NCI-H345 treated with DMSO at 0.1 percent for 48 hours (cell line): ENCODE results near the gene PKNOX2.

Experiments
- DNase-seq: peaks from one replicate; lab custom pipeline; 2025; ENCODE audit not compliant: unreplicated experiment; lab: John Stamatoyannopoulos, UW

Gene PKNOX2

DNA sequence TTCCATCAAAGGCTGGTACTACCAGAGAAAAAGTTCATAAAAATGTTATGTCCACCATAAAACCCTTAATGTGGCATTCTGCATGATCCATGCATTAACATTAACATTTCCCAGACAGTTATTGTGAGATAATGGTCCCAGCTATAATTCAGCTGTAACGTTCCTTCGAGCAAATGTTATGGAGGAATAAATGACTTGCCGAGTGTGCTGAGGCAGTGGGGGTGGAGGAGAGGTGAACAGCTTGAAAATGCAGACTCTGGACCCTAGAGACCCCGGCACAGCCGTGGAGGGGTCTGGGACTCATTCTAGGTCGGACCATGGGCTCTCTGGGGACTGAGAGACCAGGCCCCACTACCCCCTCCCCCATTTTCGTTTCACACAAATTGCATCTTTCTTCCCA is 141.9 kb downstream of the PKNOX2 start:
- no peak for DNase-seq

DNA sequence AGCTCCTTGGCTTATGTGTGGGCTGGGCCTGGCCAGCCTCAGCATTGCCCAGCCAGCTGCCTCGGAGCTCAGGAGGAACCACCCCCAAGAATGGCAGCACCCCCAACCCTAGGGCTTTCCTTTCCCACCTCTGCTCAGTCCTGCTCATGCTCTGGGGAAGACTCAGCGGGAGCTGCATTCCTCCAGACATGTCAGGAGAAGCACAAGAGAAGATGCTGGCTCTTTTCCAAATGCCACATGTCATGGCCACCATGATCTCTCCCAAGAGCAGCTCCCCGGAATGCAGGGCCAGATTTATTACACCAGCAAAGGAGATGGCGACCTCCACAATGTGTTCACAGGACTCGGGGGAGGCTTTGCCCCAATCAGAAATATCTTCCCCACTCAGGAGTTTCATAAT is 143.7 kb downstream of the PKNOX2 start:
- DNase-seq = no peak

DNA sequence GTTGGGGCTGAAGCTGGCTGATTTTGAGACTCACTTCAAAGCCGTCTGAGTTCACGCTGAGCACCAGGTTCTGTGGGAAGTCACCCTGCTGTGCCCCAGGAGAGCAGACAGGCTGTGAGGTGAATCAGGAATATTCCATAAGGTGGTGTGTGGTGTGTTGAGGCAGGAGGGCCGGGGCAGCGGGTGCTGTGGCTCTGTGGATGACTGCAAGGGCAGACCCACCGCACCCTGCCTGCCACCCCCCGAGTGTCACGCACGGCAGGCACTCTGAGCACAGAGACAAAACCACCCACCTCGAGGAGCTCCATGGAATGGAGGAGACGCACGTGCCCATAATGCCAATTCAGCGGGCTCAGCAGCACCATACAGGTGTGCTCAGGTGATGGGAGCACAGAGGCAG is 147.8 kb downstream of the PKNOX2 start:
- no peak for DNase-seq

DNA sequence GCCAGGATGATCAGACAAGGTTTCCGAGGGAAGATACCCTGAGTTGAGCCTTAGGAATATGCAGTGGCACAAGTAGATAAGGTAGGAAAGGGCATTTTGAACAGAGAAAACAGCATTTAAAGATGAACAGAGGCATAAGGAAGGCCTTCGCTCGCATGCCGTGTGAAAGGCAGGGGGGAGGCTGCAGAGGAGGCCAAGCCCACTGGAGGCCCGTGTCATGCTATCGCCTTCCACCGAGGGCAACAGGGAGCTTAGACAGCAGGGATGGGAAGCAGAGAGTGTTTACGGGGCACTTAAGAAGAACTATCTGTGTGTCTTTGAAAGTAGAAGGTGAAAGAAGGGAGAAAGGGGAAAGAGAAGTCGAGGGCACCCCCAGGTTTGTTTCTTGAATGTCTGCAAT is 148.3 kb downstream of the PKNOX2 start:
- no peak for DNase-seq

DNA sequence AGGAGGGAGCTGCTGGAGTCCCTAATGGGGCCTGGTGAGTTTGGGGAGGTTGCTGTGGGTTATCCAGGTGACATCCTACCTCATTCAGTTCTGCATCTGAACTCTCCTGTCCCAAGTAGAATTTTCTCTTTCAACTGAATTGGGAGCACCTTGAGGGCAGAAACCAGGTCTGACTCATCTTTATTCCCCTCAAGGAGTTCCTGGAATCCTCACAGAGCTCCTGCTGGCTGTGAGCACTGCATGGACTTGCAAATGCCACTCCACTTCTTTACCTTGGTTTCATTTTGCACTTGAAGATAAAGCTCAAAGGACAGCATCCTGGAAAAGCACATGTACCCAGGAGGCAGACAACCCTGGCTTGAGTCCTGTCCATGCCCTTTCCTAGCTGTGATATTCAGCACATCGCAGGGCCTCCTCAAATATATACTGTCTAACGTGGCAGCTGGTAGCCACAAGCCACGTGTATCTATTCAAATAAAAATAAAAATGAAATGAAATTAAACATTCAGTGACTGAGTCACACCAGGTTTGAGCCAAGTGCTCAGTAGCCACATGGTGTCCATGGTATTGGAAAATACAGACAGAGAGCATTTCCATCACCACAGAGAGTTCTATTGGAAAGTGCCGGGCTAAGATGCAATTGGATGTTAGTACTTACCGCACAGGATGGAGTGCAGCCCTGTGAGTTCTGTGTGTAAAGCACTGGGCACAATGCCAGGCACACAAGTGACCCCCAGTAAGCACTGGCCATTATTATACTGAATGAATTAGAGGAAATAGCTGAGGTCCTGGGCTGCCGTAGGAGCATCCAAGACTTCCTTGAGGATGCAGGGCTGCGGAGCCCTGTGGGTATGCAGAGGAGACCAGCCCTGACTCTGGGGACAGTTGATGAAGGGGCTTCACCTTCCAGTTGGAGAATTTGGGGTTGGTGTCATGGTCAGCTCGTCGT is 149.0 kb downstream of the PKNOX2 start:
- no peak for DNase-seq

DNA sequence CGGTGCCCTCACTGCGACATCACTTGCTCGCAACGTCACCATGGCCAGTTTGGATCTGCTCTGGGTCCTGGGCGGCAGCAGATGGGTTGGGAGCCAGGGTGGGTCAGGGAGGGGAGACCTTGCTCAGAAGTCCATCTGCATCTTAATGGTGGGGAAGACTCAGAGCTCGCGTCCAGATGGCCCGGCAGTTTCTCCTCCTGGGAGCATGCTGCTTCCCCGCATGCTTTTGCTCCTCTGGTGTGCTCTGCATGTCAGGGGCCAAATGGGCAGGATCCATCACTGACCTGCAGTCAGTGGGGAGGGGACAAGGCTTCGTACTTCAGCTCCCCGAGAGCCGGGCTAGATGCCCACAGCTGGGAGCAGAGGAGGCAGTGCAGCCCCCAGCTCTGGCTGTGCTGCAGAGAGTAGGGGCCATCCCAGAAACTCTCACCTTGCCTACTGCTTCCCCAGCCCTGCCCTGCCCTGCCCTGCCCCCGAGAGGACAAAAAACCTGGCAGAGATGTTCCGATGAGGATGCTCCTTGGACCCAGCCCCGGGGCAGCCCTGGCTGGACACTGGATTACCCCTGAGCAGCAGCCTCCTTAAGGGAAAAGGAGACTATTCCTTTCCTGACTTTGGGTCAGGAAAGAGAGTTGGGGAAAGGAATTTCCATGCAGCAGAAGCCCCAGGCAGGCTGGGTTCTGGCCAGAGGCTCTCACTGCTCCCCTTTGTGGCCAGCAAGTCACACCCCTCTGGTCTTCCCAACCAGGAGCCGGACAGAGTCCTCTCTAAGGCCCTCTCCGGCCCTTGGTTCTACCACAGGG is 149.9 kb downstream of the PKNOX2 start:
- no peak for DNase-seq

DNA sequence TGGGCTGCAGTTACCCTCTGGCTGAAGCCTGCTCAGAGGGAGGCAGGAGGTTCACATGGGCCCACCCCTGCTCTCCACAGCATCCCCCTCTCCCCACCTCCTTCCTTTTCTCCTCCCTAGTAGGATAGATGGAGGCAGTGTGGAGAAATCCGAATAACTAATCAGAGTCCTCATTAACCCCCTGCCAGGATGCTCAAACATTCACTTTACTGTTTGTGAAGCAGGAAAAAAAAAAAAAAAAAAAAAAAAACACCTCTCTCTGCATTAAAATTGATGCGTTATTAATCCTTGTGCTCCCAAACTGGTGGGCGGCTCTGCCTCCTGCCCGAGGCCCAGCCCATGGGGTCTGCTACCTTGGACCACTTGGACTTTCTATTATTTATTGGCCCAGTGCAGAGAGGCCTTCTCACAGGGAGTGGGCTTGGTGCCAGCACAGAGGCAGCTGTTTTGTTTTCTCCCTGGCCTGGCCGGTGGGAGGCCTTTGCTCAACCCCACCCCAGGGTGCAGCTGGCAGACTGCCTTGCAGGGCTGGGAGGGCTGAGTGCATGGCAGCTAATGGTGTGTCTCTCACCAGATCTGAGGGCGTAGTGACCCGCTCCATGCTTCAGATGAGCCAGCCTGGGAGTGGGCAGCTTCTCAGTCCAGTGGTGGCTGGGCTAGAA is 150.7 kb downstream of the PKNOX2 start:
- peak; percentile 80 for DNase-seq

DNA sequence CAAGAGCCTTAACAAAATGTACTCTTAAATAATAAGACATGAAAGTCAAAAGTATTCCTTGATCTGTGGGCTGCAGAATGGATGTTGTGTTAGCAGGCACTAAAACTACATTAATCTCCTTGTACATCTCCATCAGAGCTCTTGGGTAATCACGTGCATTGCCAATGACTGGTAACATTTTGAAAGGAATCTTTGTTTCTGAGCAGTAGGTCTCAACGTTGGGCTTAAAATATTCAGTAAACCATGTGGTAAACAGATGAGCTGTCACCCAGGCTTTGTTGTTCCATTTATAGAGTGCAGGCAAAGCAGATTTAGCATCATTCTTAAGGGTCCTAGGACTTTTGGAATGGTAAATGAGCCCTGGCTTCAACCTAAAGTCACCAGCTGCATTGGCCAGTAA is 152.9 kb downstream of the PKNOX2 start:
- no peak for DNase-seq

DNA sequence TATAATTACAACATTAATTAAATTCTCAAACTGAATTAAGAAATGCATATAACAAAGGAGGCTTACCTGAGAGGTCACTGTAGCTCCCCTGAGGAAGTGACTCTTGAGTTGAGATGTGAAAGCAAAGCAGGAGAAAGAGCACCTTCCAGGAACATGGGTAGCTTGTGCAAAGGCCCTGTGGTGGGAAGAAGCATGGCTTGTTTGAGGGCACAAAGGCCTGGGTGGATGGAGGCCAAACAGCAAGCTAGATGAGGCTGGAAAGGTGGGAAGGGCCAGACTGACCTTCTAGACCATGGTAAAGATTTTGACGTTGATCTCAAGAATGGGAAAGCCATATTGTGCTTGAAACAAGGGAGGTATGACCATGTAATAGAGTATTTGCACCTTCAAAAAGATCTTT is 155.1 kb downstream of the PKNOX2 start:
- no peak for DNase-seq

DNA sequence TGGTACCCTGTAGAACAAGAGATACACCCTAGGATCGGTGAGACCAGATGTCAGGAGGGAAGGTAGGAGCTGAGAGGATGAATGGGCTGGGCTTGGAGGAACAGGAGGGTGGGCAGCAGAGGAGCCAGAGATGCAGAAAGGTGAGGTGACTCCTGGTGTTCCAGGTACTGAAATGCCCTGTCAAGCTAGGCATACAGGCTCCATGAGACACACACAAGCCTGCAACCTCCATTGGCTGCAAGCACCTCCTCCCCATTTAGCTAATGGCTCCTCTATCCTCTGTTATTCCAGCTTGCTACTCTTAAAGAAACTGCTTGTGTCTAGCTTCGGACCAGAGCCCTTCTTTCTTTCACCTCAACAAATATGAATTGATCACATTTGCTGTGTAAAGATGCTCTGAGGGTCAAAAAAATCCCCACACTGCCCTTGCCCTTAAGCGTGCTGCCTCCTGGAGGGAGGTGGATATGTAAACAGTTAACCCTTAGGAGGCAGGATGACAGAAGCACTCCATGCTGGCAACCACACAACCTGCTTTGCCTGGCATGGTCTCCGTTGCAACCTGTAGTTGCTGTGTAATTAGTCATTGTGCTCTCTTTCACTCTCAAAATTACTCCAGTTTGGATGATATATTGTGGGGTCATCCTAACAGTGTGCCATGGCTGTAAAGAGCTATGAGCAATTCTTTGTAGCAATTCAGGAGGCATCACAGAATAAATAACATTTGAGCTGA is 156.0 kb downstream of the PKNOX2 start:
- DNase-seq = no peak

DNA sequence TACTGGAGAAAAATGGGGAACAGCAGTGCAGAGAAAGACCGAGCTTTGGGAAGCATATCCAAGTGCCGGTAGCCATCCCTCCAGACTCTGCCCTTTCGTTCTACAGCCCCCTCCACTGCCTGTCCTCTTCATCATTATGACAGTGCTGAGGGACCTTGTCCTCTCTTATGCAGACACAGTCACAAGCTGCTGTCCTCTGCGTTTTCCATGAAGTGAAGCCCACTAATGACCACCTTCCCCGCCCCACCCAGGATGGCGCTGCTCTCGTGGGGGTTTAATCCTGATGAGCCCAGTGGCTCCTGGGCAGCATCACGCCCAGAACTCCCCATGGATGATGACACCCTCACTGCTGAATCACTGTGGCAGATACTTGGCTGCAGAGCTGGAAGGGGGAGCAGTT is 157.7 kb downstream of the PKNOX2 start:
- no peak for DNase-seq

DNA sequence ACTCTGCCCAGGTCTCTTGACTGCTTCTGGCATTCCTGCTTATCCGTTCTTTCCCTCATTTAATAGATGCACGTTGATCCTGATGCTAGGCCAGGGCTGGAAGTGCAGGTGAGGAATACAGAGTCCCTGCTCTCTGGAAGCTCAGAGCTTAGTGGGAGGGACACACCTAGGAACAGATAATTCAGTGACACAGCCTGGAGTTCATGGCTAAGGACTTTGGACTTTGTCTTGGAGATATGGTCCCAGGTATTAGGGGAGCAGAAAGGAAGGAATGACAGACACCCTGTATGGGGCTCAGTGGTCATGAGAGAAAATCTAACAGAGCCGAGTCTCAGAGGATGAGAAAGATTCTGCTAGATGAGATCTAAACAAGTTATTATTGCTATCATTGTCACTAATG is 160.6 kb downstream of the PKNOX2 start:
- DNase-seq = no peak

DNA sequence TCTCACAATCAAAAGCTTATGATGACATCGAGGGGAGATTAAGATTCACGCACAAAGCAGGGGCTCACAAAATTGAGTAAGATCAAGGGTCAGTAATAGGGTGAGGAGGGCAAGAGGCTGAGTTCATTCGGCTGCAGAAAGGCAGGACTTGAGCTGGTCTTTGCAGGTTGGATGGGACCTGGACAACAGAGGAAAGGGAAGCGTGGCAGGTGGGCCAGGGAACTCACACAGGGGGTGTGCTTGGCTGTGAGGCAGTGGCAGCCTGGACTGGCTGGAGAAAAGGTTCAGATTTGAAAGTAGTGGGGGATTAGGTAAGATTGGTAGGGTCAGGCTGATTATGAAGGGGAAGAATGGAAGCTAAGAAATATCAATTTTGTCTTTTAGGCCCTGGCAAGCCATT is 161.6 kb downstream of the PKNOX2 start:
- no peak for DNase-seq

DNA sequence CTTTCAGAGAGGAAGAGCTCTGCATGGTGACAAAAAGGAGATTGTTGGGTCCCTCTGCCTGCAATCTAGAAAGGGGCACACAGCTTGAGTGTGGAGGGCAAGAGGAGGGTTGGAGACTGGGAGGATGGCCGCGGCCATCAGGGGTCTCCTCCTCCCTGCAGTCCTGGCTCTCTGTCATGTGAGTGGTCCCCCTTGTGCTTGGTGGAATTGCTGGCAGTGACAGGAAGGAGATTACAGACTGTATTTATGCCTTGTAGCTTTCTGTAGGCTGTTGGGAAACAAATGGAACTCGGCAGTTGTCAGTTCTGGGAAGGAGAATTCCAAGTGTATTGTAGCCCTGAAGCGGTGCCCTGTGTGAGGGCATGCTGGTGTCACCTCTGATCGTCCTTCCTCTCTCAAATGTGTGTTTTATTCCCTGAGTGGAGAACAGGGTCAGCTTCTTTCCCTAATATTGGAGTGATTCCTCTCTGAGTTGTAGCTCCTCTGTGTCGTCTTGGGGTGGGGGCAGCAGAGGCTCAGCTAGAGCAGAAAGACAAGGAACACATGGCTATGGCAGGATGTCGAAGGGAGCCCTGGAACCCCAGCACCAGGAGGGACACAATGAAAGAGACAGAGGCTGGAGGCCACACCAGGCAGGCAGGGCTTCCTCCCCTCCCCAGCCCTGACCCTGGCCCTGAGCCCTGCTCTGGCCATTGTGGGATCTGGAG is 163.1 kb downstream of the PKNOX2 start:
- DNase-seq = no peak

DNA sequence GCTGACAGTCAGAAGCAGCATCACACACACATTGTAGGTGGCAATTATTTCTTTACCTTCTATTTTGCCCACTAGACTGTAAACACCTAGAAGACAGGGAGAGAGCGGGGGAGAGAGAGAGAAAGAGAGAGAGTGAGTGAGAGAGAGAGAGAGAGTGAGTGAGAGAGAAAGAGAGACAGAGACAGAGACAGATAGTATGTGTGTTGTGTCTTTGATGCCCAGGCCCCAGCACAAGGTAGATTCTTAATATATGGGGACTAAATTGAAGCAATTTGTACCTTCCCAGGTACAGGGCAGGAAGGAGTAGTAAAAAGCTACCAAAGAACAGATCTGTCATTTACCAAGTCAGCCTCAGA is 163.7 kb downstream of the PKNOX2 start:
- no peak for DNase-seq

DNA sequence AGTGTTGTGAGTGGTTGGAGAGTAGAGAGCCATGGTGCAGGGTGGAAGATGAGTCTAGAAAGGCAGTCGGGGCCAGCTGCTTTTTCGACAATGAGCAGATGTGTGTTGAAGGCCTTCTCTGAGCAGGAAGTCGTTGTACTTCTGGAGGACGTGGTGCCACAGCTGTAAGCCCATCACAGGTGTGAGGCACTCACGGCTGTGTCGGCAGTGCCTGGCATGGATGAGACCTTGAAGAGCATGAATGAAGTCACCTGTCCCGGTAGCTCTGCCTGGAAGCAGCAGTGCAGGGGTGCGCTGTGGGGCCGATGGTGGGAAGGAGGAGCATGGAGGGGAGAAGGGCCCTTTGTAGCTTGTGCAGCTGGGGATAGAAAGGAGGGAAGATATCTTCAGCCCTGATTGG is 165.2 kb downstream of the PKNOX2 start:
- no peak for DNase-seq

DNA sequence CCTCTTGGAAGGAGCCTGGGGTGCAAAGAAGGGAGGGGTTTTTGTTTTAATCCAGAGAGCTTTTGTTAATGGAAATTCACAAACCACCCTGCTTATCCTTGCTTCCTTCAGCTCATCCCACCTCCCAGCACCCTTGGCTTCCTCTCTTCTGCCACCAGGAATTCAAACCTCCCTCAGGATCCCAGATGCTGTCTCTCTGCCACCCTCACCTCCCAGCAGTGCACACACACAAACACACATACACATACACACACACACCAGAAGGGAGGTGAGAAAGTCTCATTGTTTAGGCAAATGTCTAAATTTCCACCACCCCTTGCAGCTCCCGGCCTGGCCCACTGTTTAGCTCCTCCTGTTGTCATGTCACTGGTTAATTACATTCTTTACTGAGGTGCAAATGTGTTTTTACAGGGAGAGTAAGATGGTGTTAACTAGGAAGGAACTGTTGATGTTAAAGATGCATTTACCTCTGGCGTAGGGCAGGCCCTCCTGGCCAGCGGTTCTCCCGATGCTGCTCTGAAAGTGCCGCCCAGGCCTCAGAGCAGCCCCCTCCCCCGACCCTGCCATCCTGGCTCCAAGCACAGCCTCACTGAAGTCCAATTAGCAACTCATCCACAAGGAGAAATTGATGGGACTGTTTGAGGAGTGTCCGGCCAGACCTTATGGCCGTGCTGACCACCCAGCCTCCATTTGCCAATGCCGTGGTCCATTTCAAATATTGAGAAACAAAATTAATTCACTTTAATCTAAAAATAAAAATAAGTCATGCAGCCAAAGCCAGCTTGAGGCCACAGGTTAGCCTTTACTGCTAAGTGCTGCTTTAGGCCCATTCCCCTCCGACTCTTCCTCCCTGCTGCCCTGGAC is 166.1 kb downstream of the PKNOX2 start:
- DNase-seq = no peak

DNA sequence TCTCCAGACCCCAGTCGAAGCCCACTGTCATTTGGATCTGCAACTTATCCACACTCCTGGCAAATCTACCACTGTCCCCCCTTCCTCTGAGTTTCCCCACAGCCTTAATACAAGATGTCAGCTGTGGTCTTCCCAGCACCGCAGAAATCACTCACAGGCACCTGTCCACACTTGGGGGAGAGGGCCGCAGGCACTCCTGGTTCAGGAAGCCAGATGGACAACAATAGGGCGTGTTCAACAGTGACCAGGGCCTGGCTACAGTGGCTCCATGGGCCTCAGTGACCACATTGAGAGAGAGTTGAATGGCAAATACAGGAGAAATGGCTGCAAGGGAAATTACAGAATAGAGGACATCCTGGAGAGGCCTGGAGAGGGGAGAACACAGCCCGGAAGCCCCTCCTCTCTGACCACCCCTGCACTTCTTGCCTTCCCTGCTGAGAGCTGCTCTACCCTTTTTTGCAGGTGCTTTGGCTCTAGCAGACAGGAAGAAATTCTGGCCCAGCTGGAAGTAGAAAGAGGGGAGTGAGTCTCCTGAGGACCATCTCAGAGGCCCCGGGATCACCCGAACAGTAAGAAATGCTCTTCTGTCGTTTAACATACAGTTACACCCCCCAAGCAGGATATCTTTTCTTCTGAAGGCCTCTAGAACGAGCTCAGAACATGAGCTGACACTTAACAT is 166.9 kb downstream of the PKNOX2 start:
- no peak for DNase-seq

DNA sequence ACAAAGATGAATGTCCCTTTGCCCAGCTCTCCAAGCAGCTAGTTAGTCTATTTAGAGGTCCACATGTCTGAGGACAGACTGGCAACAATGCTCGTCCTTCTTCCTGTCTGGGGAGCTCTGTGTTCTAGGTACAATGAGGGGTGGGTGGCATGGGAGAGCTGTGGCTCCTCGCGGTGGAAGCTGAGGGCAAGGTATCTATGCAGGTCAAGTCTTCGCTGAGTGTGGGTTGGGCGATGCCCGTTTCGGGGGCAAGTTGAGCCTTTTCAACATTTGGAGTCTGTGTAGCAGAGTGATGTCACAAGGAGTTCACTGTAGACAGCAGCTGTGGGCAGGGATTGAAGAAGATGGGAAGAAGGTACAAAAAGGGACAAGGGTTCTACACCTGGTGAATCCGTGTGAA is 168.3 kb downstream of the PKNOX2 start:
- no peak for DNase-seq
